AG04449 (cell line): ENCODE data around the gene DNAAF3.
A peak's percentile ranks its signal among the peaks of the same experiment; 100 is the strongest.

ENCODE experiments used
- CTCF ChIA-PET: fragments of 350-600 bp; formaldehyde crosslinking; extraction: SDS; loops from one replicate; lab custom pipeline; 2021; ENCODE audit warnings: antibody characterized with exemption; lab: Yijun Ruan, JAX
- POLR2A ChIA-PET: fragments of 400-600, 350-600 bp; formaldehyde crosslinking; extraction: SDS; loops from one replicate; lab custom pipeline; 2020; ENCODE audit warnings: antibody characterized with exemption, inconsistent platforms; lab: Yijun Ruan, JAX
- DNase-seq: peaks from one replicate; pipeline ENCODE4 v3.0.0-alpha.2; 2010; ENCODE audit warnings: low read depth, low spot score
- H3K4me3 ChIP-seq: 2 replicates; pipeline ENCODE4 v1.5.1; 2011; ENCODE audit warnings: low read depth, mild to moderate bottlenecking, control low read depth, low read length
- TF ChIP-seq, protein P1 (sequence below): IDR thresholded peaks from one replicate; pipeline ENCODE4 v1.5.1; 2011; ENCODE audit warnings: mild to moderate bottlenecking, moderate library complexity, low read length, control low read depth, inconsistent platforms; ENCODE audit not compliant: insufficient read depth; ENCODE audit errors: missing control alignments

The DNAAF3 gene

DNA sequence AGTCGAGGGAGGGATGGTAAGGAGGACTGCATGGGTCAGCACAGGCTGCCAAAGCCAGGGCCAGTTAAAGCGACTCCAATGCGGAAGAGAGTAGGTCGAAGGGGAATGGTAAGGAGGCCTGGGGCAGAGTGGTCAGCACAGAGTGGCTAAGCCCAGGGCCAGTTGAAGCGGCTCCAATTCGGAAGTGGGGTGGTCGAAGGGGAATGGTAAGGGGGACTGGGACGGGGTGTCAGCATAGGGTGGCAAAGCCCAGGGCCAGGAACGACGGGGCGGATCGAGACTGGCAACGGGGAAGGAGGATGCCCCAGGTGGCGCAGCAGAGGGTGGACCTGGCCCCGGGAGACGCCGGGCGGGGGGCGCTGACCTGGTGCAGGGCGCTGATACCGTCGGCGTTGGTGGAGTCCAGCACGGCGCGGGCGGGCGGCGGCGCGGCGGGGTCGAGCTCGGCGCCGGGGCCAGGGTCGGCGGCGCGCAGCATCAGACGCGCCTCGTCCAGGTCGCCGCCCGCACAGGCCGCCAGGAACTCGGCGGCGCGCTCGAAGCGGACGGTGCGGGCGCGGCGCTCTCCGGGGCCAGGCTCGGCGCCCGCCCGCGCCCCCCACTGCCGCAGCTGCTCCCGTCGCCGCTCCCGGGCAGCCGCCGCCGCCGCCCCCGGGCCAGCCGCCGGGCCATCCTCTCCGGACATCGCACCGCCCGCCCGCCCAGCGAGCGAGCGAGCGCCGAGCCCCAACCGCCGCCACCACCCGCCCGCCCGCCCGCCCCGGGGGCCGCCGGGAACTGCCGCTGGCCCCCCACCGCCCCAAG is 49.4 kb downstream of the DNAAF3 start, which contains the start of gene PPP1R12C:
Gene PPP1R12C, minus strand, starts transcription at position 779 of the 804 bp plus-strand sequence. Its CDS starts 94 bp downstream, at position 685.
- no peak for DNase-seq
- H3K4me3 ChIP-seq = peak within 1 kb of the TSS; percentile 84
- CTCF ChIA-PET = interaction anchor here (1.4 to 2.0 kb wide), 2 partner anchors 23 to 29 kb away, joined by 9 to 10 read pairs; no protein-coding TSS in a partner anchor
- POLR2A ChIA-PET = interaction anchor here (0.9 to 1.7 kb wide), 5 partner anchors 10 to 387 kb away, joined by 3 to 7 read pairs (median 6); partner anchors contain the start of gene UBE2S
- TF ChIP-seq, protein P1, sequence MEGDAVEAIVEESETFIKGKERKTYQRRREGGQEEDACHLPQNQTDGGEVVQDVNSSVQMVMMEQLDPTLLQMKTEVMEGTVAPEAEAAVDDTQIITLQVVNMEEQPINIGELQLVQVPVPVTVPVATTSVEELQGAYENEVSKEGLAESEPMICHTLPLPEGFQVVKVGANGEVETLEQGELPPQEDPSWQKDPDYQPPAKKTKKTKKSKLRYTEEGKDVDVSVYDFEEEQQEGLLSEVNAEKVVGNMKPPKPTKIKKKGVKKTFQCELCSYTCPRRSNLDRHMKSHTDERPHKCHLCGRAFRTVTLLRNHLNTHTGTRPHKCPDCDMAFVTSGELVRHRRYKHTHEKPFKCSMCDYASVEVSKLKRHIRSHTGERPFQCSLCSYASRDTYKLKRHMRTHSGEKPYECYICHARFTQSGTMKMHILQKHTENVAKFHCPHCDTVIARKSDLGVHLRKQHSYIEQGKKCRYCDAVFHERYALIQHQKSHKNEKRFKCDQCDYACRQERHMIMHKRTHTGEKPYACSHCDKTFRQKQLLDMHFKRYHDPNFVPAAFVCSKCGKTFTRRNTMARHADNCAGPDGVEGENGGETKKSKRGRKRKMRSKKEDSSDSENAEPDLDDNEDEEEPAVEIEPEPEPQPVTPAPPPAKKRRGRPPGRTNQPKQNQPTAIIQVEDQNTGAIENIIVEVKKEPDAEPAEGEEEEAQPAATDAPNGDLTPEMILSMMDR = no peak

DNA sequence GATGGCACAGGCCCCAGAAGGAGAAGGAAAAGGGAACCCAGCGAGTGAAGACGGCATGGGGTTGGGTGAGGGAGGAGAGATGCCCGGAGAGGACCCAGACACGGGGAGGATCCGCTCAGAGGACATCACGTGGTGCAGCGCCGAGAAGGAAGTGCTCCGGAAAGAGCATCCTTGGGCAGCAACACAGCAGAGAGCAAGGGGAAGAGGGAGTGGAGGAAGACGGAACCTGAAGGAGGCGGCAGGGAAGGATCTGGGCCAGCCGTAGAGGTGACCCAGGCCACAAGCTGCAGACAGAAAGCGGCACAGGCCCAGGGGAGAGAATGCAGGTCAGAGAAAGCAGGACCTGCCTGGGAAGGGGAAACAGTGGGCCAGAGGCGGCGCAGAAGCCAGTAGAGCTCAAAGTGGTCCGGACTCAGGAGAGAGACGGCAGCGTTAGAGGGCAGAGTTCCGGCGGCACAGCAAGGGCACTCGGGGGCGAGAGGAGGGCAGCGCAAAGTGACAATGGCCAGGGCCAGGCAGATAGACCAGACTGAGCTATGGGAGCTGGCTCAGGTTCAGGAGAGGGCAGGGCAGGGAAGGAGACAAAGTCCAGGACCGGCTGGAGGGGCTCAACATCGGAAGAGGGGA is 50.1 kb downstream of the DNAAF3 start:
- peak overlapping the region; percentile 84 for H3K4me3 ChIP-seq
- ChIA-PET CTCF (interaction anchor here (2.0 kb wide), 1 partner anchor 28 kb away, joined by 10 read pairs; no protein-coding TSS in a partner anchor), POLR2A (interaction anchor here (0.9 kb wide), 1 partner anchor 10 kb away, joined by 3 read pairs; no protein-coding TSS in a partner anchor)
- TF ChIP-seq, protein P1 = no peak
- peak; percentile 7 for DNase-seq

DNA sequence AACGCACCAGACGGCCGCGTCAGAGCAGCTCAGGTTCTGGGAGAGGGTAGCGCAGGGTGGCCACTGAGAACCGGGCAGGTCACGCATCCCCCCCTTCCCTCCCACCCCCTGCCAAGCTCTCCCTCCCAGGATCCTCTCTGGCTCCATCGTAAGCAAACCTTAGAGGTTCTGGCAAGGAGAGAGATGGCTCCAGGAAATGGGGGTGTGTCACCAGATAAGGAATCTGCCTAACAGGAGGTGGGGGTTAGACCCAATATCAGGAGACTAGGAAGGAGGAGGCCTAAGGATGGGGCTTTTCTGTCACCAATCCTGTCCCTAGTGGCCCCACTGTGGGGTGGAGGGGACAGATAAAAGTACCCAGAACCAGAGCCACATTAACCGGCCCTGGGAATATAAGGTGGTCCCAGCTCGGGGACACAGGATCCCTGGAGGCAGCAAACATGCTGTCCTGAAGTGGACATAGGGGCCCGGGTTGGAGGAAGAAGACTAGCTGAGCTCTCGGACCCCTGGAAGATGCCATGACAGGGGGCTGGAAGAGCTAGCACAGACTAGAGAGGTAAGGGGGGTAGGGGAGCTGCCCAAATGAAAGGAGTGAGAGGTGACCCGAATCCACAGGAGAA is 50.9 kb downstream of the DNAAF3 start:
- H3K4me3 ChIP-seq = peak overlapping the region; percentile 84
- DNase-seq = no peak
- ChIA-PET POLR2A (no interaction called here), CTCF (interaction anchor here (2.0 kb wide), 1 partner anchor 27 kb away, joined by 10 read pairs; no protein-coding TSS in a partner anchor)
- TF ChIP-seq, protein P1 = no peak

DNA sequence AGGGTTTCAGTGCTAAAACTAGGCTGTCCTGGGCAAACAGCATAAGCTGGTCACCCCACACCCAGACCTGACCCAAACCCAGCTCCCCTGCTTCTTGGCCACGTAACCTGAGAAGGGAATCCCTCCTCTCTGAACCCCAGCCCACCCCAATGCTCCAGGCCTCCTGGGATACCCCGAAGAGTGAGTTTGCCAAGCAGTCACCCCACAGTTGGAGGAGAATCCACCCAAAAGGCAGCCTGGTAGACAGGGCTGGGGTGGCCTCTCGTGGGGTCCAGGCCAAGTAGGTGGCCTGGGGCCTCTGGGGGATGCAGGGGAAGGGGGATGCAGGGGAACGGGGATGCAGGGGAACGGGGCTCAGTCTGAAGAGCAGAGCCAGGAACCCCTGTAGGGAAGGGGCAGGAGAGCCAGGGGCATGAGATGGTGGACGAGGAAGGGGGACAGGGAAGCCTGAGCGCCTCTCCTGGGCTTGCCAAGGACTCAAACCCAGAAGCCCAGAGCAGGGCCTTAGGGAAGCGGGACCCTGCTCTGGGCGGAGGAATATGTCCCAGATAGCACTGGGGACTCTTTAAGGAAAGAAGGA is 51.8 kb downstream of the DNAAF3 start:
- TF ChIP-seq, protein P1 = no peak
- CTCF ChIA-PET = interaction anchor here (1.0 to 1.5 kb wide), 2 partner anchors 26 to 390 kb away, joined by 3 read pairs; no protein-coding TSS in a partner anchor
- H3K4me3 ChIP-seq = no peak overlapping the region
- POLR2A ChIA-PET = no interaction called here
- DNase-seq = no peak

DNA sequence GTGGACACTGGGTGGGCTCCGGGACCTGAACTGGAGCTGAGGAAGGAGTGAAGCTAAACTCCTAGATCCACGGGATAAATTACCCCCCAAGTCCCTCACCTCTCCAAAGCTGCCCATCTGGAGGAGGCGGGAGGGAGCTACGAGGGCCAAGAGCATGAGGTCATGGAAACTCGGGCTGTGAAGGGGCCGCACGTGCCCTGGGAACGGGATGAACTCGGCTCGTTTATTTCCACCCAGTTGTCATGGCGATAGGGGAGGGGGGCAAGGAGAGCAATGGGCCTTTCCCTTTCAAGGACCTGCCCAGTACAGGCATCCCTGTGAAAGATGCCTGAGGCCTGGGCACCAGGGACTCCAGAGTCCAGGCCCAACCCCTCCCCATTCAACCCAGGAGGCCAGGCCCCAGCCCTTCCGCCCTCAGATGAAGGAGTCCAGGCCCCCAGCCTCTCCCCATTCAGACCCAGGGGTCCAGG is 52.8 kb downstream of the DNAAF3 start:
- ChIA-PET CTCF (interaction anchor here (0.6 to 1.9 kb wide), 4 partner anchors 25 to 558 kb away, joined by 3 to 12 read pairs (median 3); no protein-coding TSS in a partner anchor), POLR2A (no interaction called here)
- peak; percentile 45 for DNase-seq
- TF ChIP-seq, protein P1 = no peak
- H3K4me3 ChIP-seq = no peak overlapping the region
